ENCODE measurements around the gene MCHR1.

The MCHR1 gene

GRCh38 chr22:40726514-40726913, 47.2 kb downstream of the MCHR1 start:
- no peak for DNase-seq (ENCODE audit: low read depth in 3 of 3)

- DNase-seq (ENCODE audit: low read depth in 3 of 3): no peak
These were observed 48.0 kb downstream of the MCHR1 start for GRCh38 chr22:40727070-40727963.

GRCh38 chr22:40727964-40728615, 48.8 kb downstream of the MCHR1 start:
- DNase-seq (ENCODE audit: low read depth in 3 of 3): no peak

- peak in 1 of 3 donors; percentile 17 for DNase-seq (ENCODE audit: low read depth in 3 of 3)
These were observed 49.5 kb downstream of the MCHR1 start for GRCh38 chr22:40728731-40729189.

GRCh38 chr22:40729284-40729683, 50.0 kb downstream of the MCHR1 start:
- no peak for DNase-seq (ENCODE audit: low read depth in 3 of 3)
